DMS114 treated with DMSO at 0.1 percent for 48 hours (cell line): Measurements from ENCODE around the gene EXOC6B.

Source experiments
- DNase-seq: peaks from one replicate; lab custom pipeline; 2025; ENCODE audit not compliant: unreplicated experiment; lab: John Stamatoyannopoulos, UW

The EXOC6B gene

GRCh38 chr2:72127401-72128058, 698.3 kb downstream of the EXOC6B start:
- no peak for DNase-seq

- no peak for DNase-seq
Observed at GRCh38 chr2:72126186-72127100, 699.4 kb downstream of the EXOC6B start.
